Thymus (tissue), 11 donors: ENCODE data around the gene NRL. TPM values are rescaled to one million over a fixed set of nuclear protein-coding genes. Genes with fewer than 3 reads are reported as not detected.

Experiments used
- DNase-seq, 9 donors: peaks; one replicate each; pipeline ENCODE4 v3.0.0-alpha.2; 2013; ENCODE audit warnings: low spot score in 9 of 9, low read depth in 6 of 9, missing footprints in 1 of 9
- H3K27ac ChIP-seq, 2 donors: one replicate each; pipeline ENCODE4 v1.5.1; 2013; ENCODE audit warnings: control low read depth in 1 of 2, low read depth in 1 of 2, low read length in 1 of 2, mild to moderate bottlenecking in 1 of 2, moderate library complexity in 1 of 2
- H3K27me3 ChIP-seq, 2 donors: one replicate each; pipeline ENCODE4 v1.5.1; 2013; ENCODE audit warnings: low read length in 1 of 2; ENCODE audit not compliant: control insufficient read depth in 2 of 2, insufficient read depth in 1 of 2
- H3K36me3 ChIP-seq, 2 donors: one replicate each; pipeline ENCODE4 v1.5.1; 2013; ENCODE audit warnings: low read length in 1 of 2, mild to moderate bottlenecking in 1 of 2, moderate library complexity in 1 of 2; ENCODE audit not compliant: control insufficient read depth in 2 of 2, insufficient read depth in 2 of 2
- H3K4me1 ChIP-seq, 2 donors: one replicate each; pipeline ENCODE4 v1.5.1; 2013; ENCODE audit warnings: low read length in 2 of 2; ENCODE audit not compliant: control insufficient read depth in 2 of 2, insufficient read depth in 2 of 2
- H3K4me3 ChIP-seq, 2 donors: one replicate each; pipeline ENCODE4 v1.5.1; 2013; ENCODE audit warnings: low read length in 2 of 2, control low read depth in 1 of 2, mild to moderate bottlenecking in 1 of 2
- H3K9me3 ChIP-seq, 2 donors: one replicate each; pipeline ENCODE4 v1.5.1; 2013; ENCODE audit warnings: low read length in 1 of 2, mild to moderate bottlenecking in 1 of 2; ENCODE audit not compliant: control insufficient read depth in 2 of 2, insufficient read depth in 1 of 2
- WGBS: extraction: QIAGEN DNeasy Blood & Tissue Kit; methylation state at CpG from one replicate; pipeline ENCODE4 v1.1.7; 2013; 5-methylcytosine and 5-hydroxymethylcytosine counted together
- polyA plus RNA-seq: library from polyadenylated mRNA; stranded (reverse); fragments of 200-250 nt; gene quantifications from one replicate; pipeline ENCODE4 v1.2.3, GENCODE V29; 2013
- total RNA-seq: library from RNA; stranded (reverse); fragments of 120-200 nt; gene quantifications from one replicate; pipeline ENCODE4 v1.2.4, GENCODE V29; 2013
- donor health status: healthy.

Gene NRL
- total and polyA plus RNA-seq, 2 donors: 3.4 to 4.7 TPM

GRCh38 chr14:24121210-24121609 is 6.5 kb upstream of the NRL start:
- DNase-seq: no peak
- H3K9me3 ChIP-seq: no peaks in the 10 kb centered on the region
- 97% methylated on average over 8 of the region's 8 CpGs for WGBS
- no peaks in the 10 kb centered on the region for H3K27me3 ChIP-seq
- peaks cover 65 to 71% of the 10 kb centered on the region in 2 donors for H3K36me3 ChIP-seq
- H3K27ac ChIP-seq: no peak overlapping the region
- no peak overlapping the region for H3K4me3 ChIP-seq
- H3K4me1 ChIP-seq: peaks cover 16 to 38% of the 10 kb centered on the region in 2 donors

- Histone ChIP-seq H3K36me3 (peaks cover 65 to 71% of the 10 kb centered on the region in 2 donors), H3K27me3 (no peaks in the 10 kb centered on the region), H3K4me3 (no peak overlapping the region), H3K9me3 (no peaks in the 10 kb centered on the region), H3K27ac (no peak overlapping the region), H3K4me1 (peaks cover 24 to 47% of the 10 kb centered on the region in 2 donors)
- no peak for DNase-seq
- 97% methylated on average over 6 of the region's 6 CpGs for WGBS
These were observed 4.9 kb upstream of the NRL start for GRCh38 chr14:24119691-24120090.

- WGBS: 96% methylated on average over 6 of the region's 6 CpGs
- H3K27ac ChIP-seq: no peak overlapping the region
- H3K4me1 ChIP-seq: peaks cover 27 to 35% of the 10 kb centered on the region in 2 donors
- DNase-seq: no peak
- H3K9me3 ChIP-seq: no peaks in the 10 kb centered on the region
- no peaks in the 10 kb centered on the region for H3K27me3 ChIP-seq
- H3K4me3 ChIP-seq: no peak overlapping the region
- peaks cover 44 to 51% of the 10 kb centered on the region in 2 donors for H3K36me3 ChIP-seq
These were observed 2.4 kb upstream of the NRL start for GRCh38 chr14:24117179-24117578.

- Histone ChIP-seq H3K36me3 (peaks cover 37 to 43% of the 10 kb centered on the region in 2 donors), H3K4me3 (peak overlapping the region; percentile 74 to 93), H3K27me3 (no peaks in the 10 kb centered on the region), H3K4me1 (peaks cover 23 to 26% of the 10 kb centered on the region in 2 donors), H3K9me3 (no peaks in the 10 kb centered on the region), H3K27ac (no peak overlapping the region)
- WGBS: 97% methylated on average over 6 of the region's 6 CpGs
- no peak for DNase-seq
These were observed 1.5 kb upstream of the NRL start for GRCh38 chr14:24116128-24116814.

- 4% methylated on average over 14 of the region's 14 CpGs for WGBS
- H3K27me3 ChIP-seq: no peaks in the 10 kb centered on the region
- H3K4me1 ChIP-seq: peaks cover 22% of the 10 kb centered on the region in 2 donors
- no peak for DNase-seq
- peaks cover 30 to 36% of the 10 kb centered on the region in 2 donors for H3K36me3 ChIP-seq
- H3K27ac ChIP-seq: peak overlapping the region; percentile 78 to 100
- H3K9me3 ChIP-seq: no peaks in the 10 kb centered on the region
- peak overlapping the region; percentile 74 to 93 for H3K4me3 ChIP-seq
These were observed 826 bp upstream of the NRL start for GRCh38 chr14:24115422-24116127.

- Histone ChIP-seq H3K4me1 (peaks cover 22% of the 10 kb centered on the region in 2 donors), H3K9me3 (no peaks in the 10 kb centered on the region), H3K36me3 (peaks cover 17 to 23% of the 10 kb centered on the region in 2 donors), H3K4me3 (peak overlapping the region; percentile 74 to 93), H3K27ac (peak overlapping the region; percentile 100), H3K27me3 (no peaks in the 10 kb centered on the region)
- WGBS: under 1% methylated on average over 42 of the region's 42 CpGs
- DNase-seq: peak in 5 of 9 donors; percentile 63 to 90 (median 71)
These were observed 783 bp downstream of the NRL start for GRCh38 chr14:24113801-24114531.

GRCh38 chr14:24113379-24113800 is 1.4 kb downstream of the NRL start:
- 27% methylated on average over 15 of the region's 15 CpGs for WGBS
- Histone ChIP-seq H3K36me3 (peaks cover 11 to 17% of the 10 kb centered on the region in 2 donors), H3K27ac (peak overlapping the region; percentile 100), H3K4me3 (peak overlapping the region; percentile 74 to 93), H3K27me3 (no peaks in the 10 kb centered on the region), H3K4me1 (peaks cover 22% of the 10 kb centered on the region in 2 donors), H3K9me3 (no peaks in the 10 kb centered on the region)
- no peak for DNase-seq

GRCh38 chr14:24110523-24110922 is 4.2 kb downstream of the NRL start:
- H3K4me1 ChIP-seq: peaks cover 4 to 7% of the 10 kb centered on the region in 2 donors
- H3K27me3 ChIP-seq: no peaks in the 10 kb centered on the region
- H3K27ac ChIP-seq: no peak overlapping the region
- H3K4me3 ChIP-seq: no peak overlapping the region
- DNase-seq: no peak
- WGBS: 99% methylated on average over 1 of the region's 1 CpG
- no peaks in the 10 kb centered on the region for H3K36me3 ChIP-seq
- H3K9me3 ChIP-seq: no peaks in the 10 kb centered on the region

- Histone ChIP-seq H3K36me3 (no peaks in the 10 kb centered on the region), H3K27ac (no peak overlapping the region)
- no peak for DNase-seq
These were observed 4.7 kb downstream of the NRL start for GRCh38 chr14:24110060-24110459.

More at GRCh38 chr14:24110060-24110459, 4.7 kb downstream of the NRL start:
- Histone ChIP-seq H3K4me3 (no peak overlapping the region), H3K4me1 (peaks cover 3 to 5% of the 10 kb centered on the region in 2 donors), H3K9me3 (no peaks in the 10 kb centered on the region), H3K27me3 (no peaks in the 10 kb centered on the region)
- 95% methylated on average over 9 of the region's 9 CpGs for WGBS
